HL-60 (cell line): ENCODE measurements around the gene GLRX3.

ENCODE experiments used
- DNase-seq, 2 experiments: peaks; one replicate each; pipeline ENCODE4 v3.0.0-alpha.2; 2010 to 2020; ENCODE audit warnings: low read depth in 1 of 2, low spot score in 1 of 2
- H3K27ac ChIP-seq: fragments of 250-450 bp; sonication (Bioruptor Pico); replicated peaks from 2 replicates; pipeline ENCODE4 v1.5.1; 2020; ENCODE audit warnings: mild to moderate bottlenecking, moderate library complexity
- H3K27me3 ChIP-seq: fragments of 250-450 bp; sonication (Bioruptor Pico); 2 replicates; pipeline ENCODE4 v1.5.1; 2021; ENCODE audit warnings: mild to moderate bottlenecking, moderate library complexity; ENCODE audit not compliant: insufficient read depth, poor library complexity, severe bottlenecking
- H3K4me3 ChIP-seq: replicated peaks from 2 replicates; pipeline ENCODE4 v1.5.1; 2011; ENCODE audit warnings: mild to moderate bottlenecking, control low read depth, low read length; ENCODE audit not compliant: insufficient read depth
- GABPA ChIP-seq: IDR thresholded peaks from 2 replicates; pipeline ENCODE4 v1.6.1; 2012; ENCODE audit warnings: low read depth
- POLR2AphosphoS5 ChIP-seq: IDR thresholded peaks from 2 replicates; pipeline ENCODE4 v1.6.1; 2012; ENCODE audit warnings: low read depth
- SPI1 ChIP-seq: IDR thresholded peaks from 2 replicates; pipeline ENCODE4 v1.6.1; 2012; ENCODE audit warnings: low read depth, mild to moderate bottlenecking, borderline replicate concordance
- TF ChIP-seq, protein P1 (sequence below): IDR thresholded peaks from one replicate; pipeline ENCODE4 v1.5.1; 2011; ENCODE audit warnings: low read length, control low read depth, inconsistent platforms; ENCODE audit not compliant: insufficient read depth
- TF ChIP-seq, protein P2 (sequence below): IDR thresholded peaks from 2 replicates; pipeline ENCODE4 v1.6.1; 2012; ENCODE audit warnings: low read depth; ENCODE audit not compliant: insufficient replicate concordance

Gene GLRX3

DNA sequence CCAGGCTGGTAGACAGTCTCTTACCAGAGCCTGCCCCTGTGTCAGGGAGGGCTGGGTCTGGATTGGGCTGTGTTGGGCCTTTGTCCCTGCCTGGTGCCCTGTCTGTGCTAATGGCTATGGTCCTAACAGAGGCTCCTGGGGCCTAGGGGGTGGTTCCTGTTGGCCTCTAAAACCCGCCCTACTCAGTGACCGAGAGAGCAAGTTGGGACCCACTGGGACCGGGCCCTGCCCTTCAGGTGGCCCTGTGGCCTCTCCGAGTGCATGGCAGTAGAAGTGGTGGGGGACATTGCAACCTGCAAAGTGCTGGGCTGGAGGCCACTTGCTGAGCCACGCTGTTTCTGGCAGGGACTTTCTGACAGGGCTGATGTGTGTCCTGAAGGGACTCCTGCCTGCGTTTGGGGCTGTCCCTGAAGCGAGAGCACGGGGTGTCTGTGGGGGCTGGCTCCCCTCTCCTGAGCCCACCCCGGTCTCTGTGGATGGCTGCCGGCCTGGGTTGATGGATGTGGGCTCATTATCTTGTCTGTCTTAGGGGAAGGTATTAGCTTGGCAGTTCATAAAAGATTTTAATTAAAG lies 56.2 kb downstream of the GLRX3 start:
- TF ChIP-seq GABPA (no peak), POLR2AphosphoS5 (no peak)
- Histone ChIP-seq H3K27ac (no peak overlapping the region), H3K27me3 (no peaks in the 10 kb centered on the region), H3K4me3 (no peak overlapping the region)
- DNase-seq = no peak

DNA sequence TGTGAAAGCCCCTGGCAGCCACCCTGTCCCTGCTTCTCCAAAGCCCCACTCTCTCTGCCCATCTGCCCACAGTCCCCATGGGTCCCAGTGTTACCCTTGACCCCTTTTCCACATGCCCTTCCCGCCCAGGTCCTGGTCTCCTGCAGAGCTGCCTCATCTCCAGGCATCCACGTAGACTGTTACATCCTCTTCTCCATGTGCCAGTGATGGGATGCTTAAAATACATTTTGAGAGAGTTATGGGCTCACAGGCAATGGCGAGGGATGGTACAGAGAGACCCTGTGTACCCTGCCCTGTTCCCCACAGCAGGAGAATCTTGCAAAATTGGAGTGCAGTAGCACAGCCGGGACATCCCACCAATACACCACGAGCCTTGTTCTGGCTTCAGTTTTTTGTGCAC lies 56.8 kb downstream of the GLRX3 start:
- no peak overlapping the region for H3K4me3 ChIP-seq
- no peak for DNase-seq
- H3K27me3 ChIP-seq = no peaks in the 10 kb centered on the region
- H3K27ac ChIP-seq = no peak overlapping the region
- TF ChIP-seq, protein P1, sequence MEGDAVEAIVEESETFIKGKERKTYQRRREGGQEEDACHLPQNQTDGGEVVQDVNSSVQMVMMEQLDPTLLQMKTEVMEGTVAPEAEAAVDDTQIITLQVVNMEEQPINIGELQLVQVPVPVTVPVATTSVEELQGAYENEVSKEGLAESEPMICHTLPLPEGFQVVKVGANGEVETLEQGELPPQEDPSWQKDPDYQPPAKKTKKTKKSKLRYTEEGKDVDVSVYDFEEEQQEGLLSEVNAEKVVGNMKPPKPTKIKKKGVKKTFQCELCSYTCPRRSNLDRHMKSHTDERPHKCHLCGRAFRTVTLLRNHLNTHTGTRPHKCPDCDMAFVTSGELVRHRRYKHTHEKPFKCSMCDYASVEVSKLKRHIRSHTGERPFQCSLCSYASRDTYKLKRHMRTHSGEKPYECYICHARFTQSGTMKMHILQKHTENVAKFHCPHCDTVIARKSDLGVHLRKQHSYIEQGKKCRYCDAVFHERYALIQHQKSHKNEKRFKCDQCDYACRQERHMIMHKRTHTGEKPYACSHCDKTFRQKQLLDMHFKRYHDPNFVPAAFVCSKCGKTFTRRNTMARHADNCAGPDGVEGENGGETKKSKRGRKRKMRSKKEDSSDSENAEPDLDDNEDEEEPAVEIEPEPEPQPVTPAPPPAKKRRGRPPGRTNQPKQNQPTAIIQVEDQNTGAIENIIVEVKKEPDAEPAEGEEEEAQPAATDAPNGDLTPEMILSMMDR = no peak
- TF ChIP-seq GABPA (no peak), POLR2AphosphoS5 (no peak), SPI1 (no peak)
- TF ChIP-seq, protein P2, sequence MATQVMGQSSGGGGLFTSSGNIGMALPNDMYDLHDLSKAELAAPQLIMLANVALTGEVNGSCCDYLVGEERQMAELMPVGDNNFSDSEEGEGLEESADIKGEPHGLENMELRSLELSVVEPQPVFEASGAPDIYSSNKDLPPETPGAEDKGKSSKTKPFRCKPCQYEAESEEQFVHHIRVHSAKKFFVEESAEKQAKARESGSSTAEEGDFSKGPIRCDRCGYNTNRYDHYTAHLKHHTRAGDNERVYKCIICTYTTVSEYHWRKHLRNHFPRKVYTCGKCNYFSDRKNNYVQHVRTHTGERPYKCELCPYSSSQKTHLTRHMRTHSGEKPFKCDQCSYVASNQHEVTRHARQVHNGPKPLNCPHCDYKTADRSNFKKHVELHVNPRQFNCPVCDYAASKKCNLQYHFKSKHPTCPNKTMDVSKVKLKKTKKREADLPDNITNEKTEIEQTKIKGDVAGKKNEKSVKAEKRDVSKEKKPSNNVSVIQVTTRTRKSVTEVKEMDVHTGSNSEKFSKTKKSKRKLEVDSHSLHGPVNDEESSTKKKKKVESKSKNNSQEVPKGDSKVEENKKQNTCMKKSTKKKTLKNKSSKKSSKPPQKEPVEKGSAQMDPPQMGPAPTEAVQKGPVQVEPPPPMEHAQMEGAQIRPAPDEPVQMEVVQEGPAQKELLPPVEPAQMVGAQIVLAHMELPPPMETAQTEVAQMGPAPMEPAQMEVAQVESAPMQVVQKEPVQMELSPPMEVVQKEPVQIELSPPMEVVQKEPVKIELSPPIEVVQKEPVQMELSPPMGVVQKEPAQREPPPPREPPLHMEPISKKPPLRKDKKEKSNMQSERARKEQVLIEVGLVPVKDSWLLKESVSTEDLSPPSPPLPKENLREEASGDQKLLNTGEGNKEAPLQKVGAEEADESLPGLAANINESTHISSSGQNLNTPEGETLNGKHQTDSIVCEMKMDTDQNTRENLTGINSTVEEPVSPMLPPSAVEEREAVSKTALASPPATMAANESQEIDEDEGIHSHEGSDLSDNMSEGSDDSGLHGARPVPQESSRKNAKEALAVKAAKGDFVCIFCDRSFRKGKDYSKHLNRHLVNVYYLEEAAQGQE = no peak

DNA sequence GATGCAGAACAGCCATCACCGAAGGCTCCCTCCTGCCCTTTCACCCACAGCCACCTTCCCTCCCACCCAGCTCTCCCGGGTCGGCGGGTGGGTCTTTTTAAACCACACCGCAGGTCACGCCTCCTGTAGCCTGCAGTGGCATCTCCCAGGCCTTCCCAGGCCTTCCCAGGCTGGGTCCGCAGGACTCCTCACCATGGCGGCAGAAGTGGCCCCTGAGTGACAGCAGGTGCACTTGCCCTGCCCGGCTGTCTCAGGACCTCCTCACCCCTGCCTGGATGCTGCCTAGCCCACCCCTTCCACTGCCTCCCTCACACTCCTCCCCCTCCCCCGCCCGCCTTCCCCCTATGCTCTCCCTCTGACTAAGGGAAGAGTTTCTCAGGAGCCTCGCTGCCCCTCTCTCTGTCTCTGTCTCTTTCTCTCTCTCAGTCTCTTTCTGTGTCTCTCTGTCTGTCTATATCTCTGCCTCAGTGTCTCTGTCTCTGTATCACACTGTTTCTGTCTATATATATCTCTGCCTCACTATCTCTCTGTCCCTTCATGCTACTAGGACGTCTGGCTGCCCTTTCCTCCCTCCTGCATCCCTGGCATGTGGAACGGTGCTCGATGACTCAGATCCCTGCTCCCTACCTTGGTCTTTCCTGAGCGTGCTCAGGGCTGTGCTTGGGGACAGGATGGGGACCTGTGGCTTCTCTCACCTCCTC lies 57.5 kb downstream of the GLRX3 start:
- H3K27me3 ChIP-seq = no peaks in the 10 kb centered on the region
- DNase-seq = no peak
- H3K4me3 ChIP-seq = no peak overlapping the region
- TF ChIP-seq GABPA = no peak
- TF ChIP-seq POLR2AphosphoS5 = no peak
- TF ChIP-seq, protein P1 = no peak
- TF ChIP-seq, protein P2 = no peak
- TF ChIP-seq SPI1 = no peak
- H3K27ac ChIP-seq = no peak overlapping the region

DNA sequence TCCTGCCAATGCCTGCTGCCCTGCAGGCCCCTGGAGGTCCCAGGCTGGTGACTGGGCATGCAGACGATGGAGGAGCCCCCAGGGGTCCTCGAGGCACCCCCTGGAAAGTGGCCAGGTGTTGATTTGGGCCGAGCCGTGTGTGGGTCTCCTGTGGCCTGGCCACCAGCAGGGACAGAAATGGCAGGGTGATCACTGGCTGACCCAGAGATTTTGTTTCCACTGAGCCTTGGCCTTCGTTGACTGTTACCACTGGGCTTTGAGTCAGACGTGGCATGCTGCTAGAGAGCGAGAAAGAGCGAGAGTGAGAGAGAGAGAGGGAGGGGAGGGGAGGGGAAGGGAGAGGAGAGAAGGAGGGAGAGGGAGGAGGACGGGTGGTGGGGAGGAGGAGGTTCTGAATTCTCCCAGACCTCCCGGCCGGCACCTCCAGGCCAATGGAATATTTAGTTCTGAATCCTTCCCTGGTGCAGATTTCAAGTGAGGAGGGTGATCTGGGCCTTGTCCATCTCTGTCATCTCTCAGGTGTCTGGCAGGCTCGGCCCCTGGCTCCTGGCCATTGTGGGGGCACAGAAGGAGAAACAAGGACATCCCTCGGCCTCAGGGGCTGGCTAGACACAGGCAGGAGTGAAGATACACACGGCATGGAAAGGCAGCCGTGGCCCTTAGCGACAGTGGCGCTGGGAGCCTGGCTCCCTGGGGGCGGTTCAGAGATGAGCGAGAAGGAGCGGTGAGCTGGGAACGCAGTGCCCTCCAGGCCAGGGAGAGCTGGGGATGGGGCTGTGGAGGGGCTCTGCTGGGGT lies 58.2 kb downstream of the GLRX3 start:
- Histone ChIP-seq H3K4me3 (no peak overlapping the region), H3K27ac (no peak overlapping the region), H3K27me3 (no peaks in the 10 kb centered on the region)
- no peak for DNase-seq
- TF ChIP-seq, protein P1 = no peak
- no peak for TF ChIP-seq POLR2AphosphoS5
